CD4-positive, alpha-beta T cell treated with Interleukin-12 subunit alpha and Interleukin-12 subunit beta, for 1 hour (primary cell): ENCODE results near the gene KCNJ14.

Experiments
- DNase-seq: peaks from one replicate; pipeline ENCODE4 v3.0.0-alpha.2; 2020

Gene KCNJ14

DNA sequence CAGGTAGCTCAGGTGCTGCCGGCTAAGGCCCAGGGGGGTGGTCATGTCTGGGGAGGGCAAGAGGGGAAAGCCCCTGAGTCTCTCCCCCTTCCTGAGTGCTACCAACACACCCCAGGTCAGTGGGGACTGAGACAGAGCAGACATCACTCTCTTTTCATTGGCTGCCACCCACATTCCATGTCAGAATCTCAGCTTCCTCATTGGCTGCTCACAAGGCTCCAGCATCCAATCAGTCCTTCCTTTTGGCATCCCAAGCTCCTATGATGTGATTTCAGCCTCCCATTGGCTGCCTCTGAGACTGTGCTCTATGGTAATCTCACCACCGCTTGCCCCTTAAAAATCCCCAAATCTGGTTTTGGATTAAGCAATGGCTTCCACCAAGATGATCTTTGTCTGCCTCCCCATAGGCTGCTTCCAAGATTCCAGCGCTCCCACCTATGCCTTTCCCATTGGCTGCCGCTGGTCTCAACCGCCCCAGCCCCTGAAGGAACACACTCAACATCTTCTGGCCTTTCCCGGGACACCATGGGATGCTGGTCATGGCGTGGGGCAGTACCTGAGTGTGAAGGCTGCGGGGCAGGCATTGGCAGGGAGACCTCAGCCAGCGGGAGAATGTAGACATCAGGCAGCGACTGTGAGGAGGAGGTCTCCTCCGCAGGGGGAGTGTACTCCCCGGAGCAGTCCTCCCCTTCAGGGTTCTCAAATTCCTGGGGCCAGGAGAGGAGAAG is 54.3 kb downstream of the KCNJ14 start:
- no peak for DNase-seq

DNA sequence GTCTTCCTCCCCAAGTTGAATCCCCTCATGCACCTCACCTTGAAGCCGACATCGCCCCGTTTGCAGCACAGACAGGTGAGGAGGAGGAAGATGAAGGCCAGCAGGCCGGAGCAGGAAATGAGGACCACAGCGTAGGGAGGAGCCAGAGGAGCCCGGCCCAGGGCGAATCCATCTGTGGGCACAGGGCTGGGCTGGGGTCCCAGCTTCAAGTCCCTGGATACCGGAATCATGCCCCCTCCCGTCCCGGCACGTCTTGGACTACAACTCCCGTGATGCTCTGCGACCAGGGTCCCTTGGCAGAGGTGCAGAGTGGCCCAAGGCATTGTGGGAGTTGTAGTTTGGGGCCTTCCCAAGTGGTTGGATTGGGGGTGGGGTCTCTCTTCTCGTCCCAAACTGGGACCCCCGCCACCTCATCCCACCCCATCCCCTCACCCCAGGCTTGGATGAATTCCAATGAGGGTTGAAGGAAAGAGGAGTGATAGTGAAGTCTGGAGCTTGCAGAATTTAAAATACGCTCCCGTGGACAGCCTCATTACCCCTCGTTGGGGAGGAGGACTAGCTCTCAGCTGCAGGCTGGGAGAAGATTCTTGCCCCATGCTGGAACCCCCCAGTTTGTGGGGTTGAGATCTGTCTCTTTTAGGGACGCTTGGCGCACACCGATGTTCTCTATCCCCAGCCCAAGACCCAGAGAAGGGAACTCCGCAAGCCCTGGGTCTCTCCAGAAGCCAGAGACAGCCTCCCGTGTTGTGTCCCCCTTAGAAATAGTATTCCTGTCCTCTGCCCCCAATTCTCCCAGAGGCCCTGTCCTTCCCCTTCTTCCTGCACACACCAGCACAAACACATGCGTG is 55.3 kb downstream of the KCNJ14 start:
- peak; percentile 77 for DNase-seq

DNA sequence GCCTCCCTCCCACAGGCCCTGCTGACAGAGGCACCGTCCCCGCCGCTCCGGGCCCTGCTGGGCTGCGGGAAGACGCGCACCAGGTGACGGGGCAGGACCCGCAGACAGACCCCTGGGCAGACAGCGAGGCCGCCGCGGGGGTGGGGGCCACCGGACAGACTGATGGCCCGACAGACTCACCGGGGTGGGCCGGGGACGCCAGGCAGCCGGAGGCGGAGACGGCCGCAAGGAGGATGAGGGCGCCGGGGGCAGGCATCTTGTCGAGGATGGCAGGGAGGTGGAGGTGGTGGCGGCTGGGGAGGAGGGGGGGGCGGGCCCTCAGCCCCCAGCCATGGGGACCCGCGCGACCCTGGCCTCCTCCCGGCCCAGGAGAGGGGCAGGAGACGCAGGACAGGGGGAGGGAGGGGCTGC is 56.0 kb downstream of the KCNJ14 start:
- DNase-seq, result no peak

- DNase-seq, result peak; percentile 93
Observed at GRCh38 chr19:48511800-48512503, 56.6 kb downstream of the KCNJ14 start, which contains the start of gene LMTK3. Gene LMTK3, minus strand, starts transcription at chr19:48511835. Its CDS starts 259 bp downstream, at chr19:48511576.

- DNase-seq, result peak; percentile 46
Observed at GRCh38 chr19:48512504-48513288, 57.3 kb downstream of the KCNJ14 start.

DNA sequence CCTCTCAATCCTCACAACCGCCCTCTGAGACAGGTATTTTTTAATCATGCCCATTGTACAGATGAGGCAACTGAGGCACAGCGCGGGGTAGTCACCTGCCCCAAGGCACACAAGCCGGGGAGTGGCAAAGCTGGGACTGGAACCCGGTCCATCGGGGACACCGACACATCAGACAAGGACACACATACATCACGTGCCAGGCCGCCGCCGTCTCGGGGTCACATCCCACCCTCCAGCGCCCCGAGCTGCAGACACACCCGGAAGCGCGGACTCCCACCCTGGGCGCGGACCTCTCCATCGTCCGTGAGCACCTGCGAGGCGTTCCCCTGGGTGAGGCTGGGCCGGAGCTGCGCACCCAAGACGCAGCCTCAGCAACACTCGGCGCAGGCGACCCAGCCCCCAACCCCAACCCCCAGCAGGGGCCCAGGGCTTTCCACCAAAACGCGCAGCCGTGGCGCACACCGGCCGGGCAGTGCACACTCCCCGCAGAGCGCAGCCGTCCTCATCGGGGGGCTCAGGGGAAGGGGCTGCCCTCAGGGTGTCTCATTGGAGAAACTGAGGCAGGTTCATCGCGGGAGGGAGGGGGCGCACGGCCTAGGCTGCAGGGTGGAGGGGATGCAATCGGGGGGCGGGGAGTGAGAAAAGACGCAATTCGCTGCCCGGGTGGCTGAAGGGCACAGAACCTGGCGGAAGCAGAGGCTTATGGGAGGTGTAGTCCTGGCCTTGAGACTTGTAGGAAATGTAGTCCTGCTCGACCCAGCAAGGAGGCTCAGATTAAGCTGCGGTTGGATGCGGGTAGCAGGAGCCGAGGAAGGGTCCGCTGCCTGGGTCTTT is 58.1 kb downstream of the KCNJ14 start:
- DNase-seq, result peak; percentile 83

DNA sequence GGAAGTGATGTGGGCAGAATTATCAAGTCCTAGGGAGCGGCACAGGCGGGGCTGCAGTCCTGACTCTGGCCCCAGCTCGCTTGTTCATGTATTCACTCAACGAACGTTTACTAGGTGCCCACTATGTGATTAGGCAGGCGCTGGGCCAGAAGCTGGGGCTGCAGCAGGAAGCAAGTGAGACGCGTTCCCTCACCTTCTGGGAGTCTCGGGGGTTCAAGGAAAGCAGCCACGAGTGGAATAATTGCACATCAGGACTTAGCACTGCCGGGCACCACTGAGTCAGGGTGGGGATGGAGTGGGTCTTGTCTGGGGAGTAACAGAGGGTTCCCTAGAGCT is 58.7 kb downstream of the KCNJ14 start:
- no peak for DNase-seq

GRCh38 chr19:48516536-48516935 is 61.2 kb downstream of the KCNJ14 start:
- DNase-seq, result no peak
